Stomach (tissue), 9 donors: ENCODE measurements around the gene ASCL2. TPM values are rescaled to one million over a fixed set of nuclear protein-coding genes. Genes with fewer than 3 reads are reported as not detected.
"Not testable (repeated sequence)": the region's sequence is repeated elsewhere in the genome, so short reads cannot be mapped to it uniquely, and the experiment has no call there.

Experiments used
- DNase-seq, 2 donors: peaks; one replicate each; pipeline versions ENCODE4 v3.0.0 to v3.0.0-alpha.2; 2013 to 2019
- H3K27ac ChIP-seq, 5 donors: fragments of 200-600 bp in 4 of 5; sonication (generic) in 4 of 5; one replicate each; pipeline ENCODE4 v1.5.1; 2013 to 2019; ENCODE audit warnings: mild to moderate bottlenecking in 1 of 5, moderate library complexity in 1 of 5
- H3K27me3 ChIP-seq, 3 donors: fragments of 200-600 bp; sonication (generic); one replicate each; pipeline ENCODE4 v1.5.1; 2017 to 2019; ENCODE audit warnings: mixed run types in 1 of 3
- H3K36me3 ChIP-seq, 4 donors: fragments of 200-600 bp; sonication (generic); 1 replicate in 3 of 4; 2 replicates in 1 of 4; pipeline ENCODE4 v1.5.1; 2016 to 2019
- H3K4me1 ChIP-seq, 4 donors: fragments of 200-600 bp; sonication (generic); one replicate each; pipeline ENCODE4 v1.5.1; 2016 to 2019
- H3K4me3 ChIP-seq, 4 donors: fragments of 200-600 bp; sonication (generic) in 3 of 4; one replicate each; pipeline ENCODE4 v1.5.1; 2016 to 2019; ENCODE audit warnings: mild to moderate bottlenecking in 1 of 4
- H3K9me3 ChIP-seq, 4 donors: fragments of 200-600 bp; sonication (generic); one replicate each; pipeline ENCODE4 v1.5.1; 2016 to 2019
- CTCF ChIP-seq, 7 experiments: fragments of 450-650 bp in 4 of 7; fragments of 200-600 bp in 3 of 7; sonication (generic) in 3 of 7; IDR thresholded peaks; one replicate each; pipeline ENCODE4 v1.5.1; 2016 to 2019; ENCODE audit warnings: antibody characterized with exemption in 7 of 7, control low read depth in 2 of 7, mild to moderate bottlenecking in 1 of 7
- EP300 ChIP-seq: sonication (generic); formaldehyde crosslinking; IDR thresholded peaks from one replicate; pipeline ENCODE4 v1.6.1; 2017; ENCODE audit warnings: antibody characterized with exemption
- POLR2A ChIP-seq, 4 donors: fragments of 450-650 bp; IDR thresholded peaks; one replicate each; pipeline ENCODE4 v1.6.1; 2016; ENCODE audit warnings: antibody characterized with exemption in 4 of 4, control low read depth in 2 of 4, mild to moderate bottlenecking in 1 of 4, moderate library complexity in 1 of 4
- POLR2AphosphoS5 ChIP-seq, 3 donors: sonication (generic); formaldehyde crosslinking; IDR thresholded peaks; one replicate each; pipeline ENCODE4 v1.6.1; 2016; ENCODE audit warnings: antibody characterized with exemption in 3 of 3
- WGBS, 5 donors: extraction: QIAGEN DNeasy Blood & Tissue Kit in 3 of 5; methylation state at CpG; one replicate each; pipeline versions ENCODE4 v1.1.5 to v1.1.7; 2013 to 2018; 5-methylcytosine and 5-hydroxymethylcytosine counted together
- intact Hi-C: fragments of 100-400 bp; cut with DNase I; formaldehyde crosslinking; loops from one replicate; pipeline ENCODE4 v1.15.1; 2023; ENCODE audit warnings: low total_unique reads
- polyA plus RNA-seq, 3 donors: library from polyadenylated mRNA; stranded (reverse); fragments of 200-250 nt; gene quantifications; one replicate each; pipeline ENCODE4 v1.2.3, GENCODE V29; 2013
- total RNA-seq, 5 donors: library from RNA; depleted of rRNA; stranded (reverse); fragments of >200 nt; gene quantifications; one replicate each; pipeline versions ENCODE4 v1.1.0 to v1.2.3, GENCODE V29; 2014 to 2016
- donor health status: healthy with polysubstance abuse.
- donor health status: Bipolar disorder and iron deficiency.
- donor health status: healthy.

Gene ASCL2
- total and polyA plus RNA-seq, 8 donors, result 0.81 to 6.3 (median 2.2) TPM; not detected in 4

- H3K4me3 ChIP-seq, result no peak overlapping the region
- DNase-seq, result peak; percentile 7 to 28
- no peaks in the 10 kb centered on the region for H3K36me3 ChIP-seq
- 32 to 43% (median 38%) methylated on average over 9 to 10 of the region's 10 CpGs for WGBS, 5 donors
- H3K9me3 ChIP-seq, result no peaks in the 10 kb centered on the region
- H3K27ac ChIP-seq, result no peak overlapping the region
- H3K4me1 ChIP-seq, result peaks cover 0 to 12% (median 6%) of the 10 kb centered on the region in 4 donors
- TF ChIP-seq POLR2AphosphoS5 (IDR thresholded peaks at IDR 0.05) (no peak), POLR2A (IDR thresholded peaks at IDR 0.05) (no peak), EP300 (no peak), CTCF (IDR thresholded peaks at IDR 0.05) (no peak)
- intact Hi-C loops, result no loop called here
- H3K27me3 ChIP-seq, result peaks cover 0 to 18% (median 0%) of the 10 kb centered on the region in 3 donors
Measured at GRCh38 chr11:2290351-2290841, 20.0 kb upstream of the ASCL2 start.

GRCh38 chr11:2289859-2290258, 19.5 kb upstream of the ASCL2 start:
- H3K27ac ChIP-seq, result no peak overlapping the region
- 52 to 80% (median 75%) methylated on average over 10 of the region's 10 CpGs for WGBS, 5 donors
- peaks cover 0 to 12% (median 6%) of the 10 kb centered on the region in 4 donors for H3K4me1 ChIP-seq
- intact Hi-C loops, result no loop called here
- no peak for TF ChIP-seq CTCF (IDR thresholded peaks at IDR 0.05)
- TF ChIP-seq POLR2AphosphoS5 (IDR thresholded peaks at IDR 0.05), result no peak
- no peak for TF ChIP-seq EP300
- no peak for TF ChIP-seq POLR2A (IDR thresholded peaks at IDR 0.05)
- no peaks in the 10 kb centered on the region for H3K36me3 ChIP-seq
- no peaks in the 10 kb centered on the region for H3K9me3 ChIP-seq
- peaks cover 0 to 19% (median 0%) of the 10 kb centered on the region in 3 donors for H3K27me3 ChIP-seq
- no peak overlapping the region for H3K4me3 ChIP-seq
- no peak for DNase-seq

- intact Hi-C loops, result no loop called here
- TF ChIP-seq CTCF (IDR thresholded peaks at IDR 0.05) (no peak), POLR2AphosphoS5 (IDR thresholded peaks at IDR 0.05) (no peak), EP300 (no peak), POLR2A (IDR thresholded peaks at IDR 0.05) (no peak)
- 36 to 63% (median 51%) methylated on average over 6 of the region's 6 CpGs for WGBS, 5 donors
- H3K4me3 ChIP-seq, result no peak overlapping the region
- H3K9me3 ChIP-seq, result no peaks in the 10 kb centered on the region
- no peak overlapping the region for H3K27ac ChIP-seq
- H3K4me1 ChIP-seq, result peaks cover 0 to 12% (median 6%) of the 10 kb centered on the region in 4 donors
- peak in 1 of 2 donors; percentile 48 for DNase-seq
- H3K36me3 ChIP-seq, result no peaks in the 10 kb centered on the region
- peaks cover 0 to 19% (median 0%) of the 10 kb centered on the region in 3 donors for H3K27me3 ChIP-seq
Measured at GRCh38 chr11:2289350-2289749, 19.0 kb upstream of the ASCL2 start.

- Histone ChIP-seq H3K4me1 (peaks cover 0 to 12% (median 6%) of the 10 kb centered on the region in 4 donors), H3K36me3 (no peaks in the 10 kb centered on the region), H3K9me3 (peaks cover 0 to 5% (median 0%) of the 10 kb centered on the region in 4 donors), H3K4me3 (no peak overlapping the region), H3K27me3 (peaks cover 0 to 19% (median 0%) of the 10 kb centered on the region in 3 donors), H3K27ac (peak overlapping the region in 2 of 5 donors; percentile 11 to 14)
- TF ChIP-seq CTCF (IDR thresholded peaks at IDR 0.05) (no peak), POLR2A (IDR thresholded peaks at IDR 0.05) (no peak)
- DNase-seq, result peak in 1 of 2 donors; percentile 20
- intact Hi-C loops, result no loop called here
- WGBS, 5 donors, result 48 to 67% (median 58%) methylated on average over 16 of the region's 16 CpGs
Measured at GRCh38 chr11:2287091-2287490, 16.7 kb upstream of the ASCL2 start.

GRCh38 chr11:2286350-2286749, 16.0 kb upstream of the ASCL2 start:
- intact Hi-C loops, result not testable (repeated sequence)

More at GRCh38 chr11:2286350-2286749, 16.0 kb upstream of the ASCL2 start:
- DNase-seq, H3K4me3 ChIP-seq, H3K36me3 ChIP-seq, H3K9me3 ChIP-seq, H3K27ac ChIP-seq: not testable (repeated sequence)
- Histone ChIP-seq H3K27me3 (peaks cover 0 to 19% (median 0%) of the 10 kb centered on the region in 3 donors), H3K4me1 (peaks cover 0 to 12% (median 6%) of the 10 kb centered on the region in 4 donors)
- WGBS, 5 donors, result 82 to 90% (median 87%) methylated on average over 10 to 13 of the region's 13 CpGs
